Cardiac septum (tissue), 1 donor: ENCODE data around the gene PLEKHG5. TPM values are rescaled to one million over a fixed set of nuclear protein-coding genes. Genes with fewer than 3 reads are reported as not detected.
A peak's percentile ranks its signal among the peaks of the same experiment; 100 is the strongest.

ENCODE experiments used
- DNase-seq: peaks from one replicate; pipeline ENCODE4 v3.0.0-alpha.2; 2020; ENCODE audit warnings: low spot score
- intact Hi-C: fragments of 100-400 bp; cut with DNase I; formaldehyde crosslinking; loops from one replicate; pipeline ENCODE4 v1.14.0; 2022
- total RNA-seq: library from RNA; stranded (reverse); fragmentation: NEBNext Ultra II Directional; extraction: Animal tissue kit (Norgen Biotek cat#: 25700); gene quantifications from one replicate; pipeline ENCODE4 v1.2.1, GENCODE V29; 2021
- donor health status: DM: no; HTN: no; CAD: no.

PLEKHG5 gene
- total RNA-seq, 1 donor from 2014 or later: 14.9 TPM

- no peak for DNase-seq
- intact Hi-C loops: no loop called here
Observed at GRCh38 chr1:6511056-6511455, 19.6 kb upstream of the PLEKHG5 start.

- no peak for DNase-seq
Observed at GRCh38 chr1:6510493-6510892, 19.0 kb upstream of the PLEKHG5 start.

DNA sequence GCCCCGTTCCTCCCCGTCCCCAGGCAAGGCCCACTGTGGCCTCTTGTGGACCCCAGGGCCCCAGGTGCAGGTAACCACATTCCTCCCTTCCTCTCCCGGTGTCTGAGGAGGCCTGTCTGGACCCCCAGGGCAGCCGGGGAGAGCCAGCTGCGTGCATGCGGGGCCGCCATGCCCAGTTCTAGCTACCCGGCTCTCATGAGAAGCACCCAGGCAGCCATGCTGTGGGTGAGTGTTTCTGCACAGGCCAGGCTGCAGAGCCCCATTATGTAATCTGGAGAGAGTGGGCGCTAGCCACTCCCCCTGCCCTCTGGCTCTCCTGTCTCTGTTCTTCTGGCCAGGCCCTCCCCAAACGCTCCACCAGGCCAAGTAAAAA is 18.4 kb upstream of the PLEKHG5 start:
- intact Hi-C loops: no loop called here
- DNase-seq: peak; percentile 70

More at GRCh38 chr1:6510493-6510892, 19.0 kb upstream of the PLEKHG5 start:
- intact Hi-C loops: no loop called here

GRCh38 chr1:6509220-6509918 is 17.9 kb upstream of the PLEKHG5 start:
- peak; percentile 71 for DNase-seq
- intact Hi-C loops: no loop called here

DNA sequence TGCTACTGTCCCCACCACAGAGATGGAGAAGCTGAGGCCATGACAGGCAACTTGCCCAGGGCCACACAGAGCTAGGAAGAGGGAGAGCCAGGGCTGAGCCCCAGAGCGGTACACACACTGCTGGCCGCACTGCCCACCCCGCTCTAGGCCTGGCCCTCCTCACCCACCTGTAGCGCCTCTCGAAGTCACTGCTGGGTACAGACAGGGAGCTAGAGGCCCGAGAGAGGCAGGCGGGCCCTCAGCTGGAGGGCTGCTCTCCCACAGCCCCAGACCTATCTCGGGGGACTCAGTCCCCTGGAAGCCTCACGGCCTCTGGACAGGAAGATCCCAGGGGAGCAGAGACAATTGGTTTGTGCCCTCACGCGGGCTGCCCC is 17.3 kb upstream of the PLEKHG5 start:
- intact Hi-C loops: no loop called here
- DNase-seq: no peak

DNA sequence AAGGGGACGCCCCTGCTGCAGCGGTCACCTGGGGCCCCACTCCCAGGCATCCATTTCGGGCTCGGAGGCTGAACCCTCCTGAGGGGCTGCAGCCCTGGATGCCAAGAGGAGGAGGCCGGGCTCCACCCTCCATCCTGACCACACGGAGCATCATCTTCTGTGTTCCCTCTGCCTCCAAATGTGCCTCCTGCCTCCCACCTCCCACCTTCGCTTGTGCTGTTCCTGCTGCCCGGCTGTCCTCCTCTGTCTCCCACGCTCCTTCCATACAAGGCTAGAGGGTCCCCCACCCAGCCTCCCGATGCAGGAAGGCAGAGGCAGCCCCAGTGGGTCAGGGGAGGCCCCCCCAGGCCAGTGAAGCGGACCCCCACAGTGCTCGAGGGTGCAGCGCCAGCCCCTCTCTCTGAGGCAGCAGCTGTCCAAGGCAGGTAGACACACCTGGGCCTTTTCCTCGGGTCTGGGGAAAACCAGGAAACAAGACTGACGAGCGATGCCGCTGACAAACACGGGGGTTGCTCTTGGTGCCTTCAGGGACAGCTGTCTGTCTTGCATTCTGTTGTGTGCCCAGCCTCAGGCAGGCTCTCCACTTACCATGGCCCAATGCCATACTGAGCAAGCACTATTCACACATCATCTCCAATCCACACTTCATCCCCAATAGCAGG is 16.8 kb upstream of the PLEKHG5 start:
- intact Hi-C loops: no loop called here
- no peak for DNase-seq

DNA sequence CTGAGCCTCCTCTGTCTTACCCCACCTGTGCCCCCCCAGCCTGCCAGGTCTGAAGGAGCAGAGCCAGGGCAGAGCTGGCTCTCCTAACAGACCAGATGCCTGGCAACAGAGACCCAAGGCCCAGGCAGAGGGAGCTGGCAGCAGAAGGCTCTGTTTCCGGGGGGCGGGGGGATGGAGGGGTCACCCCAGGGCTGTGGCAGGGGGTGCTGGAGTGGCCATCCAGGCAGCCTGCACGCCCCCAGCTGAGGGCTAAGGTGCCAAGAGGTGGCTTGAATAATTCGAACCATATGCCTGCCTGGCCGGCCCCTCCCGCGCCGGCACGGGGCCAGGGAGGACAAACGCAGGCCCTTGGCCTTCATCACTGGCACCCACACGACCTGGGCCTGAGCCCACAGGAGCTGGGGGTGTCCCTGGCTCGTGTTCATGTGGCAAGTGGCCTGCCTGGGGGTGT is 16.0 kb upstream of the PLEKHG5 start:
- no peak for DNase-seq
- intact Hi-C loops: no loop called here

DNA sequence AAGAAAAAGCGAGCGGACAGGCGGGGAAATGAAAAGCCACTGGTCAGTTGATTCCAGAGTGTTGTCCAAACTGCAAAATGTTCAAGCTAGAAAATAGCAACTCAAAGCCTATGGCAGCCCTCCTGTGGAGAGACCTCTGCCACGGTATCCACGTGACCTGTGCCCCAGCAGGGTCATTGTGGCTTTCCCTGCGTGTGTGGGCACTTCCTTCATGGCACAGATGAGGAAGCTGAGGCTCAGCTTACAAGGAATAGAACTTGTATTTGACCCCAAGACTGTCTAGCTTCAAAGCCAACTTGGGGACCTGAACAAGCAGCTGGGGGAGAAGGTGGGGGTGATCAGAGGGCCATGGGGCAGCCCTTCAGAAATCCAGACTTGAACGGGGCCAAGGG is 15.6 kb upstream of the PLEKHG5 start:
- intact Hi-C loops: no loop called here
- DNase-seq: peak; percentile 73

- DNase-seq: peak; percentile 73
- intact Hi-C loops: no loop called here
Observed at GRCh38 chr1:6506210-6507036, 15.0 kb upstream of the PLEKHG5 start.

- intact Hi-C loops: no loop called here
- DNase-seq: no peak
Observed at GRCh38 chr1:6505367-6506209, 14.1 kb upstream of the PLEKHG5 start.

GRCh38 chr1:6504887-6505286 is 13.4 kb upstream of the PLEKHG5 start:
- intact Hi-C loops: no loop called here
- no peak for DNase-seq

DNA sequence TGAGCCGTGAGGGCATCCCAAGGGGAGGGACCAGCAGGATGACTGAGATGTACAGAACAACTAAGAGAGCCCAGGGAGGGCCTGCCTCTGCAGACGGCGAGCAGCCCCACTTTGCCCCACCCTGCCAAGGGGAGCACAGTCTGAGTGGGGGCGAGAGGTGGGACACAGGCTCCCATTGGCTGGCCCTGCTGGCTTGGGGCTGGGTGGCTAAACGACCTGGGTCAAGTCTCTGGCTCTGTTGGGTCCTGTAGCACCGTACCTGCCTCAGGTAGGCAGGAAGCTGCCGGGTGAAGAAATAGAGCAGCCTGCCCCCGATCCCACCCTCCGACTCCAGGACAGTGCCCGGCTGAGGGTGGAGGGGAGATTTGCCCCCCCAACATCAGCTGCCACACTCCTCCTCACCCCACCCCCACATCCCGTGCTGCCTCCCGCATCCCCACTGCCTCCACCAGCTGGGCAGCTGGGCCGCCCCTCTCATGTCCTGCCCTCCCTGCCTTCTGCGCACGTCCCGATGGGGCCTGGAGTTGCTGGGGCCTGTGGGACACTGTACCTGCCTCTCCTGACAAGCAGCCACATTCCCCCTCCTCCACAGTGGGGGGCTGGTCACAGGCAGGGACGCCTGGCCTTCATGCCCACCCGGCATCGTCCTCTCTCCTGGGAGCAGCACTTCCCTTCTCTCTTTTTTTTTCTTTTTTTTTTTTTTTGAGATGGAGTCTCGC is 12.6 kb upstream of the PLEKHG5 start:
- intact Hi-C loops: no loop called here
- no peak for DNase-seq

- intact Hi-C loops: no loop called here
- peak; percentile 91 for DNase-seq
Observed at GRCh38 chr1:6502000-6502891, 10.8 kb upstream of the PLEKHG5 start.

GRCh38 chr1:6501279-6501813 is 9.9 kb upstream of the PLEKHG5 start:
- intact Hi-C loops: no loop called here
- no peak for DNase-seq

DNA sequence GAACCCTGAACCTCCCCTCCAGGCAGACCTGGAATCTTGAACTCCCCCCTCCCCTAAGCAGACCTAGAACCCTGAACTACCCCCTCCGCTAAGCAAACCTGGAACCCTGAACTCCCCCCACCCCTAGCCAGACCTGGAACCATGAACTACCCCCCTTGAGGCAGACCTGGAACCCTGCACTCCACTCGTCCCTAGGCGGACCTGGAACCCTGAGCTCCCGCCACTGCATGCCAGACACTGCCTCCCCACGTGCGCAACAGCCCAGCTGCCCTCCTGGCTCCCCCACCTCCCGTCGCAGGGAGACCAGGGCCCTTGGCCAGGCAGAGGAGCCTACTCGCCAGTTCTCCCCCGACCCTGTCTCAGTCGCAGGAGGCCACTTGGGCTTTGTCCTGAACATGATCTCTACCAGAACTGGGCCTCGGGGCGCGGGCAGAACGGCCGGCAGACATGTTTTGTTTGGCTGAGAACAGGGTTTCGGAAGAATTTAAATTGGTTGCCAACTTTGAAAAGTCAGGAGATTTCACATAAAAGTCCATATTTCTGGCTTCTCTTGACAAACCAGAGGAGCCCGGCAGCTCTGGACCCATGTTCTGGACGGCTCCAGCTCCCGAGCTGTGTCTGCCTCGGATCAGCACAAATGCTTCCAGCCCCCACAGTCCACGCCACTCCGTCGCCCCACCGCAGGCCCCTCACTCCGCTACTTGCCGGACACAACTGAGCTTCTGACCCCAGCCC is 9.2 kb upstream of the PLEKHG5 start:
- intact Hi-C loops: no loop called here
- DNase-seq: no peak

DNA sequence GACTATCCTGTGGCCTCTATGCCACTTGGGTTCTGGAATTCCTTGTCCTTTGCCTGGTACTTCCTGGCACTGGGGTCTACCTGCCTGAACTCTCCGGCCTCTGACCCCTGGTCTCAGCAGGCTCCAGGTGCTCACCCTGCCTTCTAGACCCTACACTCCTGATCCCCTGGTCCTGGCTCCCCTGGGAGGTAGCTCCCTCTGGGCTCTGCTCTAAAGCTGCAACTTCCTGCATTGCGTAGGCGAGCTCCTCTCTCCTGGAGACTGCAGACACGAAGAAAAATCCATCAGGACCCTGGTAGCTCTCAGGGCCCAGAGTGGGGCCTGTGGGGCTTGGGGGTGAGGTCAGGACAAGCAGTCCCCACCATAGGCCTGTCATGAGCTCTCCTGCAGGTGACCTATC is 7.8 kb upstream of the PLEKHG5 start:
- DNase-seq: no peak
- intact Hi-C loops: no loop called here

DNA sequence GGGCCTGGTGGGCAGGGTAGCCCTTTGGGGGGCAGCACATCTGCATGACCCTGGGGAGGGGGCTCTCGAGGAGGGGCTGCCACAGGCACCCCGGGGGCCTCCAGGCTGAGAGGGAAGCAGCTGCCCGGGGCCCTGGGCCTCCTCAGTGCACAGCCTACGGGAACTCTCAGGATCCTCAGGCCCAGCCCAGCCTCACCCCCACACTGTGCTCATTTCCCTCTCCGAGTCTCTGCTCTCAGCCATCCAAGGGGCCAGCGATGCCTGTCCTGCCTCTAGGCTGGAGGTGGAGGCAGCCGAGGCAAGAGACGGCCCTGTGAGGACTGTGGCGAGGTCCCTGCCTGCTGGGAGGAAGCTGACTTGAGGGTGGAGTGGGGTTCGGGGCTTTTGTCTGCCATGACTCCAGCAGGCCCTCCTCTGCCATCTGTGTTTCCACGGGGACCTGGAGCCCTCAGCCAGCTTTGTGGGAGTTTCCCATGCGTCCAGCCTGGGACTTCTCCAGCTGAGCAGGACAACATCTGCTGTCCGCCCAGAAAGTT is 7.2 kb upstream of the PLEKHG5 start:
- intact Hi-C loops: no loop called here
- no peak for DNase-seq
